Loucy (cell line): ENCODE data around the gene DSCAM.

Source experiments
- H2AFZ ChIP-seq: fragments of 200-600 bp; sonication (generic); 2 replicates; pipeline ENCODE4 v1.6.0; 2016; ENCODE audit warnings: antibody characterized with exemption, mild to moderate bottlenecking, low read length, moderate library complexity
- H3F3A ChIP-seq: fragments of 200-600 bp; 2 replicates; pipeline ENCODE4 v1.6.0; 2016; ENCODE audit warnings: antibody characterized with exemption, low read depth, mild to moderate bottlenecking
- H3K27me3 ChIP-seq: fragments of 200-600 bp; sonication (generic); 2 replicates; pipeline ENCODE4 v1.6.1; 2014; ENCODE audit warnings: low read length, mild to moderate bottlenecking; ENCODE audit not compliant: insufficient read depth, poor library complexity, severe bottlenecking
- H3K36me3 ChIP-seq: fragments of 200-600 bp; sonication (generic); 2 replicates; pipeline ENCODE4 v1.6.1; 2016; ENCODE audit warnings: low read length; ENCODE audit not compliant: insufficient read depth
- H3K4me1 ChIP-seq: fragments of 200-600 bp; sonication (generic); 2 replicates; pipeline ENCODE4 v1.5.1; 2014; ENCODE audit warnings: low read length, mild to moderate bottlenecking; ENCODE audit not compliant: insufficient read depth, poor library complexity, severe bottlenecking
- H3K4me2 ChIP-seq: fragments of 200-600 bp; sonication (generic); 2 replicates; pipeline ENCODE4 v1.6.0; 2014; ENCODE audit warnings: antibody characterized with exemption, low read length, low read depth, mild to moderate bottlenecking; ENCODE audit not compliant: poor library complexity, severe bottlenecking
- H3K4me3 ChIP-seq: fragments of 200-600 bp; sonication (generic); 2 replicates; pipeline ENCODE4 v1.5.1; 2014; ENCODE audit warnings: low read length, mild to moderate bottlenecking, mixed read lengths; ENCODE audit not compliant: poor library complexity, severe bottlenecking
- H3K79me2 ChIP-seq: fragments of 200-600 bp; sonication (generic); 2 replicates; pipeline ENCODE4 v1.6.1; 2014; ENCODE audit warnings: low read length; ENCODE audit not compliant: insufficient read depth
- H3K9ac ChIP-seq: fragments of 200-600 bp; sonication (generic); 2 replicates; pipeline ENCODE4 v1.6.0; 2014; ENCODE audit warnings: mild to moderate bottlenecking, low read depth, low read length, moderate library complexity; ENCODE audit not compliant: poor library complexity, severe bottlenecking
- H3K9me2 ChIP-seq: fragments of 200-600 bp; sonication (generic); replicated peaks from 2 replicates; pipeline ENCODE4 v1.6.1; 2016; ENCODE audit warnings: low read depth, low read length, mixed read lengths
- H3K9me3 ChIP-seq: fragments of 200-600 bp; sonication (generic); 2 replicates; pipeline ENCODE4 v1.6.1; 2014; ENCODE audit warnings: mild to moderate bottlenecking, antibody characterized with exemption, low read length, low read depth; ENCODE audit not compliant: insufficient read depth
- H4K20me1 ChIP-seq: fragments of 200-600 bp; sonication (generic); 2 replicates; pipeline ENCODE4 v1.6.0; 2014; ENCODE audit warnings: antibody characterized with exemption, low read length, mild to moderate bottlenecking; ENCODE audit not compliant: insufficient read depth, poor library complexity, severe bottlenecking
- CTCF ChIP-seq: fragments of 200-600 bp; sonication (generic); conservative IDR thresholded peaks from 2 replicates; pipeline ENCODE4 v1.5.1; 2014; ENCODE audit warnings: mild to moderate bottlenecking, antibody characterized with exemption, low read length
- EZH2phosphoT487 ChIP-seq: fragments of 200-600 bp; IDR thresholded peaks from 2 replicates; pipeline ENCODE4 v1.6.1; 2018; ENCODE audit warnings: antibody characterized with exemption, mild to moderate bottlenecking, moderate library complexity, borderline replicate concordance

Gene DSCAM

GRCh38 chr21:40070871-40071270, 776.1 kb downstream of the DSCAM start:
- Histone ChIP-seq H3F3A (no peaks in the 10 kb centered on the region), H3K27me3 (no peaks in the 10 kb centered on the region), H3K4me2 (no peak overlapping the region), H3K4me1 (no peaks in the 10 kb centered on the region), H2AFZ (no peak overlapping the region), H3K4me3 (no peak overlapping the region), H3K9me3 (peaks cover 3% of the 10 kb centered on the region; the same call in 1 of the 2 replicates), H3K9ac (no peak overlapping the region), H3K9me2 (no peaks in the 10 kb centered on the region), H3K36me3 (no peaks in the 10 kb centered on the region), H3K79me2 (no peaks in the 10 kb centered on the region), H4K20me1 (no peaks in the 10 kb centered on the region)
- TF ChIP-seq CTCF (no peak), EZH2phosphoT487 (no peak)

- H3K79me2 ChIP-seq, result no peaks in the 10 kb centered on the region
These were observed 779.2 kb downstream of the DSCAM start for GRCh38 chr21:40067751-40068150.

GRCh38 chr21:40066221-40066620, 780.7 kb downstream of the DSCAM start:
- Histone ChIP-seq H2AFZ (no peak overlapping the region), H3F3A (no peaks in the 10 kb centered on the region), H3K36me3 (no peaks in the 10 kb centered on the region), H3K9me2 (no peaks in the 10 kb centered on the region), H3K79me2 (no peaks in the 10 kb centered on the region), H3K4me3 (no peak overlapping the region), H3K9me3 (peaks cover 3% of the 10 kb centered on the region; the same call in 1 of the 2 replicates), H3K4me1 (no peaks in the 10 kb centered on the region), H3K9ac (no peak overlapping the region), H3K27me3 (no peaks in the 10 kb centered on the region), H4K20me1 (no peaks in the 10 kb centered on the region), H3K4me2 (no peak overlapping the region)
- TF ChIP-seq EZH2phosphoT487 (no peak), CTCF (no peak)

More at GRCh38 chr21:40067751-40068150, 779.2 kb downstream of the DSCAM start:
- Histone ChIP-seq H3K4me1 (no peaks in the 10 kb centered on the region), H3K9me3 (0 out of 2 replicates have a peak, but pooled peaks cover 1% of the 10 kb centered on the region), H3K9me2 (no peaks in the 10 kb centered on the region), H3K4me3 (no peak overlapping the region), H3K27me3 (no peaks in the 10 kb centered on the region), H3F3A (no peaks in the 10 kb centered on the region), H3K4me2 (no peak overlapping the region), H3K36me3 (no peaks in the 10 kb centered on the region), H2AFZ (no peak overlapping the region), H3K9ac (no peak overlapping the region), H4K20me1 (no peaks in the 10 kb centered on the region)
- TF ChIP-seq CTCF, result no peak
- no peak for TF ChIP-seq EZH2phosphoT487
